ENCODE measurements around the gene FAM50B.

The FAM50B gene

GRCh38 chr6:3844097-3844463 lies 5.1 kb upstream of the FAM50B start:
- no peak for TF ChIP-seq CTCF (IDR thresholded peaks at IDR 0.05; ENCODE audit: insufficient read depth, low read depth, low read length, missing control alignments)
- no peak overlapping the region for H3K4me3 ChIP-seq (ENCODE audit: low read depth, low read length)
- DNase-seq (ENCODE audit: low read depth), result no peak

GRCh38 chr6:3847521-3847920 lies 1.7 kb upstream of the FAM50B start:
- TF ChIP-seq CTCF (IDR thresholded peaks at IDR 0.05; ENCODE audit: insufficient read depth, low read depth, low read length, missing control alignments), result no peak
- no peak overlapping the region for H3K4me3 ChIP-seq (ENCODE audit: low read depth, low read length)
- no peak for DNase-seq (ENCODE audit: low read depth)

- no peak for DNase-seq (ENCODE audit: low read depth)
- no peak for TF ChIP-seq CTCF (IDR thresholded peaks at IDR 0.05; ENCODE audit: insufficient read depth, low read depth, low read length, missing control alignments)
- no peak overlapping the region for H3K4me3 ChIP-seq (ENCODE audit: low read depth, low read length)
These were observed 793 bp upstream of the FAM50B start for GRCh38 chr6:3848380-3848779.

- peak overlapping the region; percentile 60 for H3K4me3 ChIP-seq (ENCODE audit: low read depth, low read length)
- DNase-seq (ENCODE audit: low read depth), result peak; percentile 5
- TF ChIP-seq CTCF (IDR thresholded peaks at IDR 0.05; ENCODE audit: insufficient read depth, low read depth, low read length, missing control alignments), result no peak
These were observed 693 bp downstream of the FAM50B start for GRCh38 chr6:3849681-3850450.

- no peak overlapping the region for H3K4me3 ChIP-seq (ENCODE audit: low read depth, low read length)
- no peak for TF ChIP-seq CTCF (IDR thresholded peaks at IDR 0.05; ENCODE audit: insufficient read depth, low read depth, low read length, missing control alignments)
- DNase-seq (ENCODE audit: low read depth), result peak; percentile 46
These were observed 1.5 kb downstream of the FAM50B start for GRCh38 chr6:3850451-3851203.

- H3K4me3 ChIP-seq (ENCODE audit: low read depth, low read length), result no peak overlapping the region
- no peak for TF ChIP-seq CTCF (IDR thresholded peaks at IDR 0.05; ENCODE audit: insufficient read depth, low read depth, low read length, missing control alignments)
- no peak for DNase-seq (ENCODE audit: low read depth)
These were observed 2.7 kb downstream of the FAM50B start for GRCh38 chr6:3851839-3852238.
